Measurements from ENCODE around the gene STRN4. TPM values are rescaled to one million over a fixed set of nuclear protein-coding genes. Genes with fewer than 3 reads are reported as not detected.
"Not testable (repeated sequence)": the region's sequence is repeated elsewhere in the genome, so short reads cannot be mapped to it uniquely, and the experiment has no call there.

Gene STRN4
- 10 to 100 TPM; 38.3 to 76.0 (median 59.2) TPM for polyA plus RNA-seq

GRCh38 chr19:46746281-46747057 is at the start of gene STRN4:
Gene STRN4 (minus strand): TSS chr19:46746450. CDS start chr19:46746430, 20 bp downstream.
- H3K27ac ChIP-seq (ENCODE audit: low read depth, low read length) = no peak within 1 kb of the TSS
- 0 to 4% (median 0%) methylated on average over 8 to 73 of the region's 74 CpGs for WGBS, 3 donors

DNA sequence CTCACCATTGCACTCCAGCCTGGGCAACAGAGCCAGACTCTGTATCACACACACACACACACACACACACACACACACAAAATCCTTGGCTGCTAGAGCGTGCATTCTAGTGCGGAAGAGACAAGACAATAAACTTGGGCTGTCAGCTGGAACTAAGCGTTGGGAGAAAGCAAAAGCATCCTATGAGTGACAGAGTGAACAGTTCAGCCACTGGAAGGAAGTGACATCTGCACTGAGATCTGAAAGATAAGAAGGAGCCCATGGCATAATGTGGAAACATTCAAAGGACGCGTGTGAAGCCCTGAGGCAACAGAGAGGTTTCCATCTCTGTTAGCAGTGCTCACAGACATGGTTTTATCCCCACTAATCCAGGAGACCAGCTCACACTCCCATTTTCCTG is 45.7 kb upstream of the STRN4 start:
- H3K27ac ChIP-seq (ENCODE audit: low read depth, low read length) = no peak overlapping the region
- WGBS, 3 donors = 40 to 66% (median 56%) methylated on average over 5 of the region's 5 CpGs

DNA sequence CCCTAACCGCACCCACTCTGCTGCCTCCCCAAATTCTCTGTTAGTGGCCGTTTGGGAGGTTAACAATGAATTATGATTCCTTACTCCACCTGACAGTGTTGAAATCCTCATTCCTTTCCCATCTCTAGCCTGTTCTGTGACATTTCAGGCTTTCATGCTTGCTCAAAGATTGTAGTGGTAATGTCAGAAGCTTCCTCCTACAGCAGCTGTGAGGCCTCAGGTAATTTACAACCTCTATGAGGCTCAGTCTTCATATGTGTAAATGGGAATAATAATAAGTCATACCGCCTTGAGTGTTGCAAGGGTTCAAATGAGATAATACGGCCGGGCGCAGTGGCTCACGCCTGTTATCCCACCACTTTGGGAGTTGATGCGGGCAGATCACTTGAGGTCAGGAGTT is 43.1 kb upstream of the STRN4 start:
- 88 to 91% (median 88%) methylated on average over 8 of the region's 8 CpGs for WGBS, 3 donors
- no peak overlapping the region for H3K27ac ChIP-seq (ENCODE audit: low read depth, low read length)

DNA sequence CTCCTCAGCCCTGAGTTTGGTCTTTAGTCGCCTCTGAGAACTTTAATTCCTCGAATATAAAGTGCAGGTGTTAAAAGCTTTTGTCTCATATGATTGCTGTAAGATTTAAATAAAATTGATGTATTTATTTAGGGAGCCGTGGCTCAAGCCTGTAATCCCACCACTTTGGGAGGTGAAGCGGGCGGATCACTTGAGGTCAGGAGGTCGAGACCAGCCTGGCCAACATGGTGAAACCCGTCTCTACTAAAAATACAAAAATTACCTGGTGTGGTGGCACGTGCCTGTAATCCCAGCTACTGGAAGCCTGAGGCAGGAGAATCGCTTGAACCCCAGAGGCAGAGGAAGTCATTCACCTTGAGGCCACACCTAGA is 42.7 kb upstream of the STRN4 start:
- 55 to 67% (median 63%) methylated on average over 9 of the region's 9 CpGs for WGBS, 3 donors
- H3K27ac ChIP-seq (ENCODE audit: low read depth, low read length) = no peak overlapping the region

- WGBS, 3 donors = 1 to 2% (median 1%) methylated on average over 36 to 46 of the region's 46 CpGs
- peak within 1 kb of the TSS; percentile 93 for H3K27ac ChIP-seq (ENCODE audit: low read depth, low read length)
These were observed 42.2 kb upstream of the STRN4 start, which contains the start of gene SLC1A5 for GRCh38 chr19:46788262-46788967. Gene SLC1A5 (minus strand): TSS chr19:46788594. CDS start chr19:46787965, 629 bp downstream.

- 0 to 2% (median 0%) methylated on average over 74 to 80 of the region's 80 CpGs for WGBS, 3 donors
- peak overlapping the region; percentile 93 for H3K27ac ChIP-seq (ENCODE audit: low read depth, low read length)
These were observed 41.3 kb upstream of the STRN4 start for GRCh38 chr19:46787331-46788261.

- WGBS, 3 donors = 2 to 19% (median 2%) methylated on average over 5 of the region's 5 CpGs
- peak overlapping the region; percentile 93 for H3K27ac ChIP-seq (ENCODE audit: low read depth, low read length)
These were observed 40.7 kb upstream of the STRN4 start for GRCh38 chr19:46787040-46787330.

DNA sequence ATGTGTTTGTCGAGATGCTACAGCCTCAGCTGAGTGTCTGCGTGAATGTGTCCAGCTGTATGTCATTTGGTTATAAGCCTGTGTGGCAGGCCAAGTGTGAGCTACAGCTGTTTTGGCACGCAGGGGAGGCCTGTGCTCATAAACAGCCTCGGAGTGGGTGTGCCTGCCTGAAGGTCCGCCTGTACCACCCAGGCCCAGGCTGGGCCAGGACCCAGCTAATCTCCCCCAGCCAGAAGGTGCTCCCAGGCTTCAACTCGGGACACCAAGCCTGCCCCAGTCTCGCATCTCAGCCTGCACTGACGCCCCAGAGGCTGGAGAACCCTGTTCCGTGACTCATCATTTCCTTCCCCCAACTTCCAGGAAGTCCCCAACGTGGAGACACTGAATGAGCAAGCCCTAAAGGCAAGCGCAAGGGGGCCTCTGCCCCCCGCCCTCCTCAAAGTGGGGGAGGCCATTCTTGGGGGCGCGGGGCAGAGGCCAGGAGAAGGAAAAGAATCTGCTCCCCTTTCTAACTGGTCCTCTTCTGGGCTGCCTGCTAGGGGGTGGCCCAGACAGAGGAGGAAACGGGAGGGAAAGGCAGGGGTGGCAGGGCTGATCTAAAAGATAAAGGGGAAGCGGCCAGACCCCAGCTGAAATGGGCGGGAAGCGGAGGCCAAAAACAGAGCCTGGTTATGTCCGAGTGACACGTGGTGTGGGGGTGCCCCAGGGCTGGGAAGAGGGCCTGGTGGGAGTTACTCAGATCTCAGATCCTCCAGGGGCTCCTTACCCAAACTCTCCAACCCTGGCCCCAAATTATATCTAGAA is 40.2 kb upstream of the STRN4 start:
- 2 to 43% (median 3%) methylated on average over 20 of the region's 20 CpGs for WGBS, 3 donors
- peak overlapping the region; percentile 93 for H3K27ac ChIP-seq (ENCODE audit: low read depth, low read length)

GRCh38 chr19:46785980-46786235 is 39.7 kb upstream of the STRN4 start:
- H3K27ac ChIP-seq (ENCODE audit: low read depth, low read length) = no peak overlapping the region
- WGBS, 3 donors = 55 to 68% (median 64%) methylated on average over 4 of the region's 4 CpGs

DNA sequence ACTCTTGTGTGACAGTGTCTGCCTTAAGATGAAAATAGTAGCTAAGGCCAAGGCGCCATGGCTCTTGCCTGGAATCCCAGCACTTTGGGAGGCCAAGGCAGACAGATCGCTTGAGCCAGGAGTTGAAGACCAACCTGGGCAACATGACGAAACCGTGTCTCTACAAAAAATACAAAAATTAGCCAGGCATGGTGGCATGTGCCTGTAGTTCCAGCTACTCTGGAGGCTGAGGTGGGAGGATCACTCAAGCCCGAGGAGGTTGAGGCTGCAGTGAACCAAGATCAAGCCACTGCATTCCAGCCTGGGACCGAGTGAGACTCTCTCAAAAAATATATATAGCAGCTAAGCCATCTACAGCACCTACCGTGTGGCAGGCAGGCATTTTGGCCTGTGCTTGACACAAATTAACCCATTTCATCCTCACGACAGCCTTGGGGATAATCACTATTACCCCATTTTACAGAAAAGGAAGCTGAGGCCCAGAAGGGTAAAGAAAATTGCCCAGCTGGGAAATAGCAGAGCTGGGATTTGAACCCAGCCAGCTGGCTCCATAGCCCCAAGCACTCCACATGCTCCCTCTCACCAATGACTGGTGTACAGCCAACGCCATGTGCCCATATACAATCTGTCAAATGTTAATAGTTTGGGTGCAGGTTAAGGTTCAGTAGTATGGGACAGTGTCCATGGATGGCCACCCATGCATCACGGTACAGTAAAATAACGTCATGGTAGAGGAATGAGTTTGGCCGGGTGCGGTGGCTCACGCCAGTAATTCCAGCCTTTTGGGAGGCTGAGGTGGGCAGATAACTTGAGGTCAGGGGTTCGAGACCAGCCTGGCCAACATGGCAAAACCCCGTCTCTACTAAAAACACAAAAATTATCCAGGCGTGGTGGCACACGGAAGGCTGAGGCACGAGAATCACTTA is 39.1 kb upstream of the STRN4 start:
- no peak overlapping the region for H3K27ac ChIP-seq (ENCODE audit: low read depth, low read length)
- 67 to 80% (median 71%) methylated on average over 19 of the region's 19 CpGs for WGBS, 3 donors

DNA sequence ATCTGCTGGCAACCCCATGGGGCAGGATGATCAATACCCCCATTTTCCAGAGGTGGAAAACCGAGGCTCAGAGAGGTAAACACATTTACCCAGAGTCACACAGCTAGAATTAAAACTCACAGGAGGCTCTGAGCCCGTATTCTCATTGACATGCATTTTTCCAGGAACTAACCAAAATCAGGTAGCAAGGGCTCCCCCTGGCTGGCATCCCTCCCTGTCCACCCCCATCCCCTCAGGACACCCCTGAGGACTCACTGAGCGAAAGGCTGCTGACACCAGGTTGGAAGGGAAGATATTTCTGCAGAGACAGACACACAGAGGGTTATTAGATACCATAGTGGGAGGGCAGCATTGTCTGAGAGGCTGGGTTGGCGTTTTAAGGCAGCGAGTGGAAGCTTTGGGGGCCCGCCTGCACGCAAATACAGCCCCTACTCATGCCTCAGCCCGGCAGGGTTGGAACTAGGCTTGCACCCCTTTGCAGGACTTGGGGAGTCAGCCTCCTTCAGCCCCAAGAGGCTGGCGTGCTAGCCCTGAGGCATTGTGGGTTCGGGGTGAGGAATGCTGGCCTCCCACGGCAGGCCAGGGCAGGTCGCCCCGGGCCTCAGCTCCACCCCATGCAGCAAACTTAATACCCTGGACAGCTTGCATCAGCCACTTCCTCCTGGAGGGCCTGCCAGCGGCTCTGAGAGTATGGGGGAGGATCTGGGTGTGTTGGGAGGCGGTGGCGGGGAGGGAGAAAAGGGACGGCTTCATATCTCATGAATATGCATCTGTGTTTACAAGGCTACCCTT is 38.2 kb upstream of the STRN4 start:
- no peak overlapping the region for H3K27ac ChIP-seq (ENCODE audit: low read depth, low read length)
- 19 to 56% (median 26%) methylated on average over 16 to 17 of the region's 17 CpGs for WGBS, 3 donors

- H3K27ac ChIP-seq (ENCODE audit: low read depth, low read length) = no peak overlapping the region
- WGBS, 3 donors = 58 to 68% (median 68%) methylated on average over 2 of the region's 2 CpGs
These were observed 37.4 kb upstream of the STRN4 start for GRCh38 chr19:46783670-46784069.

- 89 to 97% (median 96%) methylated on average over 7 of the region's 7 CpGs for WGBS, 3 donors
- no peak overlapping the region for H3K27ac ChIP-seq (ENCODE audit: low read depth, low read length)
These were observed 36.2 kb upstream of the STRN4 start for GRCh38 chr19:46782355-46783019.

GRCh38 chr19:46777956-46778645 is 31.9 kb upstream of the STRN4 start:
- not testable (repeated sequence) for H3K27ac ChIP-seq (ENCODE audit: low read depth, low read length)
- WGBS, 3 donors = 83 to 90% (median 86%) methylated on average over 12 of the region's 12 CpGs

All from adipose tissue (tissue), 3 donors.